ENCODE measurements around the gene KLHL18. TPM values are rescaled to one million over a fixed set of nuclear protein-coding genes. Genes with fewer than 3 reads are reported as not detected.

Gene KLHL18
- total RNA-seq, 4 donors from 2014 or later: 10.4 to 18.1 (median 16.5) TPM

DNA sequence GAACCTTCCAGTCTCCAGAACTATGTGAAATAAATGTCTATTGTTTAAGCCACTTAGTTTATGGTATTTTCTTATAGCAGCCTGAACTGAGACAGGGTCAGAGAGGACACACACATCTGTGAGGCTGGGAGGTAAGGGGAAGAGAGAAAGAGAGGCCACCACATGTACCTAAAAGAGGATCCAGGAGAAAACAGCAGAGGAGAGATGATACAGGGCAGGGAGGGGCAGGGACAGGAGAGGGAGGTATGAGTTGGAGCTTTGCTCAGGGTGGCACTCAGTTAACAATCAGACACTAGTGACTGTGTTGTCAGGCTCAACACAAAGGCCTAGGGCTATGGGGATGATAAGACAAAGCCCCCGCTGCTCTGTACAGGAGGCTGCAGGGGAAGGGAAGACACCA, 17.7 kb upstream of the KLHL18 start:
- DNase-seq (ENCODE audit: extremely low spot score): no peak
- Histone ChIP-seq H3K4me1 (peaks cover 0 to 14% (median 3%) of the 10 kb centered on the region in 4 donors), H3K9me3 (no peaks in the 10 kb centered on the region), H3K27ac (replicated peaks in 1 of 4) (no peak overlapping the region), H3K36me3 (no peaks in the 10 kb centered on the region), H3K27me3 (no peaks in the 10 kb centered on the region), H3K4me3 (no peak overlapping the region)
- WGBS: 93% methylated on average over 1 of the region's 1 CpG
- intact Hi-C loops (cut with DNase I): no loop called here
- no peak for TF ChIP-seq EP300 (IDR thresholded peaks at IDR 0.05)
- TF ChIP-seq, protein P1, sequence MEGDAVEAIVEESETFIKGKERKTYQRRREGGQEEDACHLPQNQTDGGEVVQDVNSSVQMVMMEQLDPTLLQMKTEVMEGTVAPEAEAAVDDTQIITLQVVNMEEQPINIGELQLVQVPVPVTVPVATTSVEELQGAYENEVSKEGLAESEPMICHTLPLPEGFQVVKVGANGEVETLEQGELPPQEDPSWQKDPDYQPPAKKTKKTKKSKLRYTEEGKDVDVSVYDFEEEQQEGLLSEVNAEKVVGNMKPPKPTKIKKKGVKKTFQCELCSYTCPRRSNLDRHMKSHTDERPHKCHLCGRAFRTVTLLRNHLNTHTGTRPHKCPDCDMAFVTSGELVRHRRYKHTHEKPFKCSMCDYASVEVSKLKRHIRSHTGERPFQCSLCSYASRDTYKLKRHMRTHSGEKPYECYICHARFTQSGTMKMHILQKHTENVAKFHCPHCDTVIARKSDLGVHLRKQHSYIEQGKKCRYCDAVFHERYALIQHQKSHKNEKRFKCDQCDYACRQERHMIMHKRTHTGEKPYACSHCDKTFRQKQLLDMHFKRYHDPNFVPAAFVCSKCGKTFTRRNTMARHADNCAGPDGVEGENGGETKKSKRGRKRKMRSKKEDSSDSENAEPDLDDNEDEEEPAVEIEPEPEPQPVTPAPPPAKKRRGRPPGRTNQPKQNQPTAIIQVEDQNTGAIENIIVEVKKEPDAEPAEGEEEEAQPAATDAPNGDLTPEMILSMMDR (IDR thresholded peaks at IDR 0.05): no peak
- no peak for TF ChIP-seq POLR2AphosphoS5 (IDR thresholded peaks at IDR 0.05)
- no peak for TF ChIP-seq POLR2A (IDR thresholded peaks at IDR 0.05; ENCODE audit: low read depth)

DNA sequence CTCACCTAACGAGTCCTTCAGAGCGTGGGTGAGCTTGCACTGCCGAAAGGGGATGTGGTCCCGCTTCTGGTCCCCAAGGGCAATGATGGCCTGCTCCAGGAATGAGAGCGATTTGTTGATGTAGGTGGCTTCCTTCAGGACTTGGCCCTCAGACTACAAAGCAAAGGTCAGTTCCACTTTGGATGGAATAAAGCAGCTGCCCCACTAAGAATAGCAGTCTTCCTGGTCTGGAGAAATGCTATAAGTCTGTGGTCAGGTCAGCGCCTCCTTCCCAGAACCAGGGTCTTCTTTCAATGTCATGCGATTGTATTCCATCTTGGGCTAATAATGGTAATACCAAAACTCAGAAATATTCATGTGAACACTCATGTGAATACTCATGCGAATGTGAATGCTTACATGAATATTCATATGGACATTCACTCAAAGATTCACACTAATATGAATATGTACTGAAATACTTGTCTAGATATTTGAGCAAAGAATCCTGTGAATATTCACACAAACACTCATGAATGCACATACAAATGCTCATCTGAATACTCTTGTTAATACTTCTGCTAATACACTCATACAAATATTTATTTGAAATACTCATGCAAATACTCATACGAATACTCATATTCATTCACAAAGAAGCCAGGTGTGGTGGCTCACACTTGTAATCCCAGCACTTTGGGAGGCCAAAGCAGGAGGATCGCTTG, 16.9 kb upstream of the KLHL18 start:
- intact Hi-C loops (cut with DNase I): no loop called here
- 96% methylated on average over 10 of the region's 10 CpGs for whole genome bisulfite sequencing
- no peak for TF ChIP-seq EP300 (IDR thresholded peaks at IDR 0.05)
- TF ChIP-seq, protein P1 (IDR thresholded peaks at IDR 0.05): no peak
- TF ChIP-seq POLR2A (IDR thresholded peaks at IDR 0.05; ENCODE audit: low read depth): no peak
- no peak for TF ChIP-seq POLR2AphosphoS5 (IDR thresholded peaks at IDR 0.05)
- Histone ChIP-seq H3K4me1 (peaks cover 0 to 14% (median 3%) of the 10 kb centered on the region in 4 donors), H3K4me3 (no peak overlapping the region), H3K27ac (replicated peaks in 1 of 4) (no peak overlapping the region), H3K9me3 (no peaks in the 10 kb centered on the region), H3K27me3 (no peaks in the 10 kb centered on the region), H3K36me3 (peaks cover 0 to under 1% (median 0%) of the 10 kb centered on the region in 4 donors)
- DNase-seq (ENCODE audit: extremely low spot score): no peak

DNA sequence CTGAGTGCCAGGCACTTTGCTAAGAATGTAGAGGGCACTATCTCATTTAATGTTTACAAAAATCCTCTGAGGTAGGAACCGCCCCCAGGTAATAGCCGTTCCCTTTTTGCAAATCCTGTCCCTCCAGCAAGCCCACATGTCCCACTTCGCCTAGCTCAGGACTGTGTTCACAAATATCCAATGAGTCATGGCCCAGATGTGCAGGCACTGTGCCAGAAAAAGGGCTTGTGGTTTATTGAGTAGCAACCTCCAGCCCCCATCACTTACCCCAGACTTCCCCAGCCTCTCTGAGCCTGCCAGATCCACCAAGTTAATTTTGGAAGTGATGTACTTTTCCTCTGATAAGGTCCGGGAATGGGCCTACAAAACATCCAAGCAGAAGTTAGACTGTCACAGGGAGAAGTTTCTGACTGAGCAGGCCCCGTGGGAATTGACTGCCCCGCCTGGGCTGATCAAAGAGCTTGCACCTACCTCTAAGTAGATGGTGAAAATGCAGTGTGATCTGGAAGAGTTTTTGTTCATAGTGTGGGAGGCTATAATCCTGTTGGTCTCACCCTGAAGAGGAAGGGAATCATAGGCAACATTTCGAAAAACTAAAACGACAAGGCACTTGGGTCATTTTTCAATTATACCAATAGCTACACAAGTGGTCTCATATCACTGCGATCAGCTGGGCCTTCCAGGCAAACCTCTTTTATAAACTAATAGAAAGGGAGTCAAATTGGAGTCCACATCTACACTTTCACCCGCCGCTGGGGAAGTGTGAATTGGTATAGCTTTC, 15.8 kb upstream of the KLHL18 start:
- H3K27me3 ChIP-seq: no peaks in the 10 kb centered on the region
- TF ChIP-seq EP300 (IDR thresholded peaks at IDR 0.05): no peak
- peaks cover 0 to 11% (median 0%) of the 10 kb centered on the region in 4 donors for H3K36me3 ChIP-seq
- no peak overlapping the region for H3K27ac ChIP-seq (replicated peaks in 1 of 4)
- intact Hi-C loops (cut with DNase I): no loop called here
- H3K4me1 ChIP-seq: peaks cover 0 to 14% (median 3%) of the 10 kb centered on the region in 4 donors
- WGBS: 59% methylated on average over 11 of the region's 11 CpGs
- DNase-seq (ENCODE audit: extremely low spot score): no peak
- no peaks in the 10 kb centered on the region for H3K9me3 ChIP-seq
- H3K4me3 ChIP-seq: no peak overlapping the region

DNA sequence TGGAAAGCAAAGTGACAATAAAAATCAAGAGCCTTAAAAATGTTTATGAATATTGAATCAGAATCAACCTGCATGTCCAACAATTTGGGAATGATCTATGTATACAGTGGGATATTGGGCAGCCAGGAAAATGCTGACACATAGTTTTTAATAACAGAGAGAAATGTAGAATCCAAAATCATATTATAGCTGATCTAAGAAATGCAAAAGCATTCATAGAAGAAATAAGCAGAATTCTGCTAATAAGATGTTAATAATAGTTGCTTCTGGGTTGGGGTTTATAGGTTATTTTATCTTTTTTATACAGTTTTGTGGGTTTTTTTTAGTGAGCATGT, 15.3 kb upstream of the KLHL18 start:
- H3K9me3 ChIP-seq: no peaks in the 10 kb centered on the region
- peaks cover 0 to 11% (median 0%) of the 10 kb centered on the region in 4 donors for H3K36me3 ChIP-seq
- H3K4me1 ChIP-seq: peaks cover 0 to 14% (median 3%) of the 10 kb centered on the region in 4 donors
- no peak for DNase-seq (ENCODE audit: extremely low spot score)
- TF ChIP-seq EP300 (IDR thresholded peaks at IDR 0.05) (no peak), POLR2AphosphoS5 (IDR thresholded peaks at IDR 0.05) (no peak), POLR2A (IDR thresholded peaks at IDR 0.05; ENCODE audit: low read depth) (no peak)
- TF ChIP-seq, protein P1 (IDR thresholded peaks at IDR 0.05): no peak
- no peak overlapping the region for H3K27ac ChIP-seq (replicated peaks in 1 of 4)
- H3K4me3 ChIP-seq: no peak overlapping the region
- intact Hi-C loops (cut with DNase I): no loop called here
- H3K27me3 ChIP-seq: no peaks in the 10 kb centered on the region

DNA sequence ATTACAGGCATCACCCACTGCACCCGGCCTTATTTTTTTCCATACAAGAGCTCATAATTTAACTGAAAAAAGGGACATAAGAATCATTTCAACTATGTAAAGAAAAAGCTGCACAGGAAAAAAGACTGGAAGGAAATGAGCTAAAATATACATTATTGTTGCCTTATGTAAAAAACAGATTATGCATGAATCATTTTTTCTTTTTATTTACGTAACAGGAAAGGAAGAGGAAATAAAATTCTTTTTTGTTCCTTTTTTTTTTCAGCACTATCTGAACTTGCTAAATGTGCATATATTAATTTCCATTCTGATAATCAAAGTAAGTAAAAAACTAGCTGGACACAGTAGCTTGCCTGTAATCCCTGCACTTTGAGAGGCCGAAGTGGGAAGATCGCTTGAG, 12.2 kb upstream of the KLHL18 start:
- Histone ChIP-seq H3K27me3 (no peaks in the 10 kb centered on the region), H3K27ac (replicated peaks in 1 of 4) (no peak overlapping the region), H3K4me3 (no peak overlapping the region), H3K36me3 (peaks cover 0 to 37% (median 4%) of the 10 kb centered on the region in 4 donors), H3K9me3 (no peaks in the 10 kb centered on the region), H3K4me1 (peaks cover 0 to 14% (median 3%) of the 10 kb centered on the region in 4 donors)
- no peak for DNase-seq (ENCODE audit: extremely low spot score)
- 92% methylated on average over 4 of the region's 4 CpGs for WGBS
- TF ChIP-seq POLR2A (IDR thresholded peaks at IDR 0.05; ENCODE audit: low read depth): no peak
- TF ChIP-seq EP300 (IDR thresholded peaks at IDR 0.05): no peak
- no peak for TF ChIP-seq POLR2AphosphoS5 (IDR thresholded peaks at IDR 0.05)
- TF ChIP-seq, protein P1 (IDR thresholded peaks at IDR 0.05): no peak
- intact Hi-C loops (cut with DNase I): no loop called here

Data from esophagus muscularis mucosa (tissue), 4 donors.